ENCODE measurements around the gene PAH. TPM values are rescaled to one million over a fixed set of nuclear protein-coding genes. Genes with fewer than 3 reads are reported as not detected.

PAH gene
- total RNA-seq, 1 experiment from 2014 or later, result 5.7 TPM

GRCh38 chr12:102964872-102965271 is 47.8 kb upstream of the PAH start:
- peak; percentile 15 for ATAC-seq
- peaks cover 58% of the 10 kb centered on the region for H3K4me1 Mint-ChIP-seq
- CTCF ChIA-PET, result interaction anchor here (0.8 to 3.3 kb wide), 4 partner anchors 12 to 27 kb away, joined by 3 to 20 read pairs (median 9); no protein-coding TSS in a partner anchor
- POLR2A ChIA-PET, result no interaction called here
- H3K9me3 Mint-ChIP-seq, result peaks cover 11% of the 10 kb centered on the region
- H3K4me3 Mint-ChIP-seq, result peak overlapping the region; percentile 79
- no peak overlapping the region for H3K27ac Mint-ChIP-seq
- peak; percentile 70 for DNase-seq (ENCODE audit: low spot score)
- peaks cover 12% of the 10 kb centered on the region for H3K36me3 Mint-ChIP-seq
- TF ChIP-seq MAX (CRISPR knock-in tag; IDR thresholded peaks at IDR 0.05), result 0 out of 2 replicates have a peak, but pooled peaks have one; percentile 38
- TF ChIP-seq TCF7 (CRISPR knock-in tag; IDR thresholded peaks at IDR 0.05; ENCODE audit: low read depth), result no peak
- H3K27me3 Mint-ChIP-seq (ENCODE audit: low read depth), result peaks cover 96% of the 10 kb centered on the region

GRCh38 chr12:102963796-102964195 is 46.8 kb upstream of the PAH start:
- no peak overlapping the region for H3K27ac Mint-ChIP-seq
- DNase-seq (ENCODE audit: low spot score) (no peak), ATAC-seq (no peak)
- ChIA-PET POLR2A (no interaction called here), CTCF (interaction anchor here (3.3 kb wide), 1 partner anchor 15 kb away, joined by 15 read pairs; no protein-coding TSS in a partner anchor)
- peaks cover 64% of the 10 kb centered on the region for H3K4me1 Mint-ChIP-seq
- peaks cover 12% of the 10 kb centered on the region for H3K36me3 Mint-ChIP-seq
- no peak for TF ChIP-seq ZSCAN18 (CRISPR knock-in tag; IDR thresholded peaks at IDR 0.05)
- no peak for TF ChIP-seq ATF2 (CRISPR knock-in tag; IDR thresholded peaks at IDR 0.05; ENCODE audit: borderline replicate concordance, low read depth)
- no peak for TF ChIP-seq MAX (CRISPR knock-in tag; IDR thresholded peaks at IDR 0.05)
- no peak for TF ChIP-seq SOX15 (CRISPR knock-in tag; IDR thresholded peaks at IDR 0.05)
- TF ChIP-seq FOXP1 (CRISPR knock-in tag; IDR thresholded peaks at IDR 0.05; ENCODE audit: borderline replicate concordance), result no peak
- TF ChIP-seq NFE2L1 (CRISPR knock-in tag; IDR thresholded peaks at IDR 0.05), result no peak
- no peak for TF ChIP-seq ETV6 (CRISPR knock-in tag; IDR thresholded peaks at IDR 0.05)
- no peak for TF ChIP-seq NR3C1 (CRISPR knock-in tag; conservative IDR thresholded peaks at IDR 0.05; ENCODE audit: low read depth)
- TF ChIP-seq ZNF671 (CRISPR knock-in tag; IDR thresholded peaks at IDR 0.05), result no peak
- no peak for TF ChIP-seq CDX4 (CRISPR knock-in tag; IDR thresholded peaks at IDR 0.05; ENCODE audit: borderline replicate concordance)
- no peak for TF ChIP-seq GRHL2 (CRISPR knock-in tag; IDR thresholded peaks at IDR 0.05; ENCODE audit: insufficient replicate concordance, severe bottlenecking)
- H3K4me3 Mint-ChIP-seq, result peak overlapping the region; percentile 79; the same call in 1 of the 2 replicates
- H3K27me3 Mint-ChIP-seq (ENCODE audit: low read depth), result peaks cover 100% of the 10 kb centered on the region
- peaks cover 11% of the 10 kb centered on the region for H3K9me3 Mint-ChIP-seq

- no peak for TF ChIP-seq USF2 (CRISPR knock-in tag; IDR thresholded peaks at IDR 0.05)
- no peak for TF ChIP-seq ZNF532 (CRISPR knock-in tag; IDR thresholded peaks at IDR 0.05; ENCODE audit: borderline replicate concordance)
- peak overlapping the region; percentile 55 for H3K4me3 Mint-ChIP-seq
- no peak for DNase-seq (ENCODE audit: low spot score)
- no peak for ATAC-seq
- peaks cover 99% of the 10 kb centered on the region for H3K27me3 Mint-ChIP-seq (ENCODE audit: low read depth)
- H3K36me3 Mint-ChIP-seq, result peaks cover 12% of the 10 kb centered on the region
- POLR2A ChIA-PET, result no interaction called here
- no peak overlapping the region for H3K27ac Mint-ChIP-seq
- peaks cover 67% of the 10 kb centered on the region for H3K4me1 Mint-ChIP-seq
- CTCF ChIA-PET, result interaction anchor here (1.0 to 3.3 kb wide), 3 partner anchors 13 to 670 kb away, joined by 3 to 34 read pairs (median 3); no protein-coding TSS in a partner anchor
- peaks cover 11% of the 10 kb centered on the region for H3K9me3 Mint-ChIP-seq
Observed at GRCh38 chr12:102962986-102963385, 45.9 kb upstream of the PAH start.
